Measurements from ENCODE around the gene CETN2. TPM values are rescaled to one million over a fixed set of nuclear protein-coding genes. Genes with fewer than 3 reads are reported as not detected.

CETN2 gene
- total and polyA plus RNA-seq, 2 donors = 25.3 to 37.4 TPM

GRCh38 chrX:152866386-152866785 is 35.8 kb upstream of the CETN2 start:
- no peaks in the 10 kb centered on the region for H3K9me3 ChIP-seq (ENCODE audit: control insufficient read depth in 2 of 2, insufficient read depth in 1 of 2, low read length in 1 of 2)
- no peak overlapping the region for H3K27ac ChIP-seq (ENCODE audit: low read depth in 1 of 2, low read length in 1 of 2)
- DNase-seq (ENCODE audit: low read depth in 6 of 9, low spot score in 9 of 9) = no peak
- H3K36me3 ChIP-seq (ENCODE audit: control insufficient read depth in 2 of 2, insufficient read depth in 2 of 2, low read length in 1 of 2) = peaks cover 6 to 25% of the 10 kb centered on the region in 2 donors
- H3K4me3 ChIP-seq (ENCODE audit: low read length in 2 of 2) = no peak overlapping the region
- H3K4me1 ChIP-seq (ENCODE audit: control insufficient read depth in 2 of 2, insufficient read depth in 2 of 2, low read length in 2 of 2) = no peaks in the 10 kb centered on the region
- WGBS = over 99% methylated on average over 5 of the region's 5 CpGs
- H3K27me3 ChIP-seq (ENCODE audit: control insufficient read depth in 2 of 2, insufficient read depth in 1 of 2, low read length in 1 of 2) = no peaks in the 10 kb centered on the region

- Histone ChIP-seq H3K4me1 (ENCODE audit: control insufficient read depth in 2 of 2, insufficient read depth in 2 of 2, low read length in 2 of 2) (no peaks in the 10 kb centered on the region), H3K9me3 (ENCODE audit: control insufficient read depth in 2 of 2, insufficient read depth in 1 of 2, low read length in 1 of 2) (no peaks in the 10 kb centered on the region), H3K27ac (ENCODE audit: low read depth in 1 of 2, low read length in 1 of 2) (no peak overlapping the region), H3K27me3 (ENCODE audit: control insufficient read depth in 2 of 2, insufficient read depth in 1 of 2, low read length in 1 of 2) (no peaks in the 10 kb centered on the region), H3K4me3 (ENCODE audit: low read length in 2 of 2) (no peak overlapping the region), H3K36me3 (ENCODE audit: control insufficient read depth in 2 of 2, insufficient read depth in 2 of 2, low read length in 1 of 2) (peaks cover 6 to 27% of the 10 kb centered on the region in 2 donors)
- 97% methylated on average over 17 of the region's 17 CpGs for WGBS
- no peak for DNase-seq (ENCODE audit: low read depth in 6 of 9, low spot score in 9 of 9)
Observed at GRCh38 chrX:152865232-152865920, 34.8 kb upstream of the CETN2 start.

DNA sequence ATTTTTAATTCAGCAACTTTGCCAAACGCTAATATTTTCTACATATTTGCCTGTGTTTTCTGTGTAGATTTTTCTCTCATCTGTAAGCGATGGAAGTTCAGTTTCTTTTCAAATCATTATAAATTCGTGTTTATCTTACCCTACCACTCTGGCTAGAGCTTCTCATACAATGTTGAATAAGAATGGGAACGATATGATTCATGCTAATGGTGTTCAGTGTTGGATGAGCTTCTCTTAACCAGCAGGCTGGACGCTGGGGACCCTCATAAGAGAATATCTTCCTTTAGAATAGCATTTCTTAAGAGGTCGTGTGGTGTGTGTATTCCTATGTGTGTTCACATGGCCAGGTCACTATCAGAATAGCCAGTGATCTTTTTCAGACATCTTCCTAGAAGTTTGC is 31.3 kb upstream of the CETN2 start:
- Histone ChIP-seq H3K36me3 (ENCODE audit: control insufficient read depth in 2 of 2, insufficient read depth in 2 of 2, low read length in 1 of 2) (peaks cover 12 to 13% of the 10 kb centered on the region in 2 donors), H3K27ac (ENCODE audit: low read depth in 1 of 2, low read length in 1 of 2) (no peak overlapping the region), H3K27me3 (ENCODE audit: control insufficient read depth in 2 of 2, insufficient read depth in 1 of 2, low read length in 1 of 2) (no peaks in the 10 kb centered on the region), H3K4me1 (ENCODE audit: control insufficient read depth in 2 of 2, insufficient read depth in 2 of 2, low read length in 2 of 2) (no peaks in the 10 kb centered on the region), H3K9me3 (ENCODE audit: control insufficient read depth in 2 of 2, insufficient read depth in 1 of 2, low read length in 1 of 2) (no peaks in the 10 kb centered on the region), H3K4me3 (ENCODE audit: low read length in 2 of 2) (no peak overlapping the region)
- WGBS = 99% methylated on average over 6 of the region's 6 CpGs
- no peak for DNase-seq (ENCODE audit: low read depth in 6 of 9, low spot score in 9 of 9)

DNA sequence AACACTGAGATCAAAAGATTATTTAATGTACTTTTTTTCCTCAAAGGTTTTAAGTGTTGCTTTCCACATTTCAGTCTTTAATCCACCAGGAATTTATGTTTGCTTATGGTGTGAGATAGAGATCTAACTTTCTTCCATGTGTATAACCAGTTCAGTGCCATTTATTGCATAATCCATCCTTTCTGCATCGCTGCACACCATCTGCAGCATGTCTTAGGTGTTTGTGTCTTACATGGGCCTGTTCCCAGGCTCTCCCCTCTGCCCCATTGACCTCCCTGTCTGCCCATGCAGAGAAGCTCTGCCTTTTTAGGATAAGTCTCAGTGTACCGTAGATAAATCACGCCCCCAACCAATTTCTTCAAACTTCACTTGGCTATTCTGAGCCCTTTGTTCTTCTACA is 30.6 kb upstream of the CETN2 start:
- no peaks in the 10 kb centered on the region for H3K4me1 ChIP-seq (ENCODE audit: control insufficient read depth in 2 of 2, insufficient read depth in 2 of 2, low read length in 2 of 2)
- H3K9me3 ChIP-seq (ENCODE audit: control insufficient read depth in 2 of 2, insufficient read depth in 1 of 2, low read length in 1 of 2) = no peaks in the 10 kb centered on the region
- peaks cover 12% of the 10 kb centered on the region in 2 donors for H3K36me3 ChIP-seq (ENCODE audit: control insufficient read depth in 2 of 2, insufficient read depth in 2 of 2, low read length in 1 of 2)
- no peaks in the 10 kb centered on the region for H3K27me3 ChIP-seq (ENCODE audit: control insufficient read depth in 2 of 2, insufficient read depth in 1 of 2, low read length in 1 of 2)
- WGBS = 99% methylated on average over 3 of the region's 3 CpGs
- no peak overlapping the region for H3K4me3 ChIP-seq (ENCODE audit: low read length in 2 of 2)
- no peak for DNase-seq (ENCODE audit: low read depth in 6 of 9, low spot score in 9 of 9)
- H3K27ac ChIP-seq (ENCODE audit: low read depth in 1 of 2, low read length in 1 of 2) = no peak overlapping the region

GRCh38 chrX:152853986-152854385 is 23.4 kb upstream of the CETN2 start:
- no peaks in the 10 kb centered on the region for H3K9me3 ChIP-seq (ENCODE audit: control insufficient read depth in 2 of 2, insufficient read depth in 1 of 2, low read length in 1 of 2)
- H3K4me1 ChIP-seq (ENCODE audit: control insufficient read depth in 2 of 2, insufficient read depth in 2 of 2, low read length in 2 of 2) = no peaks in the 10 kb centered on the region
- WGBS = 97% methylated on average over 7 of the region's 7 CpGs
- no peaks in the 10 kb centered on the region for H3K27me3 ChIP-seq (ENCODE audit: control insufficient read depth in 2 of 2, insufficient read depth in 1 of 2, low read length in 1 of 2)
- no peak overlapping the region for H3K27ac ChIP-seq (ENCODE audit: low read depth in 1 of 2, low read length in 1 of 2)
- no peak overlapping the region for H3K4me3 ChIP-seq (ENCODE audit: low read length in 2 of 2)
- H3K36me3 ChIP-seq (ENCODE audit: control insufficient read depth in 2 of 2, insufficient read depth in 2 of 2, low read length in 1 of 2) = peaks cover 7 to 12% of the 10 kb centered on the region in 2 donors
- no peak for DNase-seq (ENCODE audit: low read depth in 6 of 9, low spot score in 9 of 9)

GRCh38 chrX:152850465-152850864 is 19.9 kb upstream of the CETN2 start:
- H3K27me3 ChIP-seq (ENCODE audit: control insufficient read depth in 2 of 2, insufficient read depth in 1 of 2, low read length in 1 of 2) = no peaks in the 10 kb centered on the region
- DNase-seq (ENCODE audit: low read depth in 6 of 9, low spot score in 9 of 9) = no peak
- peaks cover 4 to 8% of the 10 kb centered on the region in 2 donors for H3K36me3 ChIP-seq (ENCODE audit: control insufficient read depth in 2 of 2, insufficient read depth in 2 of 2, low read length in 1 of 2)
- no peak overlapping the region for H3K4me3 ChIP-seq (ENCODE audit: low read length in 2 of 2)
- 87% methylated on average over 2 of the region's 2 CpGs for WGBS
- no peak overlapping the region for H3K27ac ChIP-seq (ENCODE audit: low read depth in 1 of 2, low read length in 1 of 2)
- no peaks in the 10 kb centered on the region for H3K4me1 ChIP-seq (ENCODE audit: control insufficient read depth in 2 of 2, insufficient read depth in 2 of 2, low read length in 2 of 2)
- H3K9me3 ChIP-seq (ENCODE audit: control insufficient read depth in 2 of 2, insufficient read depth in 1 of 2, low read length in 1 of 2) = no peaks in the 10 kb centered on the region

DNA sequence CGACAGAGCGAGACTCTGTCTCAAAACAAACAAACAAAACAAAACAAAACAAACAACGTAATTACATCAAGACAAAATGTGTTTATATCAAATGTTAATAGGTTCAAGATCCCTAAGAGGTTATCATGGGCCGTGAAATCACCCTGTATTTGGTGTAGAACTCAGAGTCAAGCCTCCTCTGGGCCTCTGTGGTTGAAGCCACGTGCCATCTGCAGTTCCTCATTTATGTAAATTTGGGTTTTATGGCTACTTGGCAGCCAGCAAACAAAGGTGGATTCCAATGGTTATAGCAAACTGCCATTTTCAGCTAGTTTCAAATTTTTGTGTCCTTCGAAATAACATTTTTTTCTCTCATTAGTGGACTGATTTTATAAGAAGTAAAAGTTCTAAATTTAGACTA is 16.7 kb upstream of the CETN2 start:
- 69% methylated on average over 6 of the region's 6 CpGs for WGBS
- no peak for DNase-seq (ENCODE audit: low read depth in 6 of 9, low spot score in 9 of 9)
- no peak overlapping the region for H3K4me3 ChIP-seq (ENCODE audit: low read length in 2 of 2)
- no peaks in the 10 kb centered on the region for H3K9me3 ChIP-seq (ENCODE audit: control insufficient read depth in 2 of 2, insufficient read depth in 1 of 2, low read length in 1 of 2)
- no peaks in the 10 kb centered on the region for H3K27me3 ChIP-seq (ENCODE audit: control insufficient read depth in 2 of 2, insufficient read depth in 1 of 2, low read length in 1 of 2)
- peaks cover 0 to 8% of the 10 kb centered on the region in 2 donors for H3K36me3 ChIP-seq (ENCODE audit: control insufficient read depth in 2 of 2, insufficient read depth in 2 of 2, low read length in 1 of 2)
- no peak overlapping the region for H3K27ac ChIP-seq (ENCODE audit: low read depth in 1 of 2, low read length in 1 of 2)
- H3K4me1 ChIP-seq (ENCODE audit: control insufficient read depth in 2 of 2, insufficient read depth in 2 of 2, low read length in 2 of 2) = no peaks in the 10 kb centered on the region

DNA sequence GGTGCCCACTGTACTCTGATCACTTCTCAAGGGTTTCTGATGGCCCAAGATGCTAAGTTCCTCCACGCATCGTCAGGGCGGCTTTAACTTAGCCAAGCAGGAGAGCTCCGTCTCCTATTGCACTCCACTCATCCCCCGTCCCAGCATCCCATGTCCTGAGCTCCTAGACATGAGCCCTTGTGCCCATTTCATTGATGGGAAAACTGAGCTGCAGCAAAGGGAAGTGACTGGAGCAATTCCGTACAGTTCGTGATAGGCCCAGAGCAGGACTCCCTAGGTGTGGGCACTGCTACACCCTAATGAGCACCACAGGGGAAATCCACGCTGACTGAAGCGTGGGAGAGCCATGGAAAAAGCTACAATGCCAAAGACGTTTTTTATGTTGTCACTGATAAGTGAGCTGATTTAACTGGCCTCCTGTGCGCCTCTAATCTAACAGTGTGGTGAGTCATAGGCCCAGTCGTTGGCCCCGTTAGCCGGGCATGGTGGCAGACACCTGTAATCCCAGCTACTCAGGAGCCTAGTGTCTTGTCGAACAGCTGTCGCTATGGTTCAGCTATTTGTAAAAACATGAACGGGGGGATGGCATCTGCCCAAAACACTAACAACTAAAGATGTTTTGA is 15.2 kb upstream of the CETN2 start:
- H3K4me1 ChIP-seq (ENCODE audit: control insufficient read depth in 2 of 2, insufficient read depth in 2 of 2, low read length in 2 of 2) = no peaks in the 10 kb centered on the region
- no peak overlapping the region for H3K4me3 ChIP-seq (ENCODE audit: low read length in 2 of 2)
- H3K27me3 ChIP-seq (ENCODE audit: control insufficient read depth in 2 of 2, insufficient read depth in 1 of 2, low read length in 1 of 2) = no peaks in the 10 kb centered on the region
- peaks cover 0 to 8% of the 10 kb centered on the region in 2 donors for H3K36me3 ChIP-seq (ENCODE audit: control insufficient read depth in 2 of 2, insufficient read depth in 2 of 2, low read length in 1 of 2)
- no peaks in the 10 kb centered on the region for H3K9me3 ChIP-seq (ENCODE audit: control insufficient read depth in 2 of 2, insufficient read depth in 1 of 2, low read length in 1 of 2)
- no peak overlapping the region for H3K27ac ChIP-seq (ENCODE audit: low read depth in 1 of 2, low read length in 1 of 2)
- no peak for DNase-seq (ENCODE audit: low read depth in 6 of 9, low spot score in 9 of 9)
- WGBS = 98% methylated on average over 17 of the region's 17 CpGs

DNA sequence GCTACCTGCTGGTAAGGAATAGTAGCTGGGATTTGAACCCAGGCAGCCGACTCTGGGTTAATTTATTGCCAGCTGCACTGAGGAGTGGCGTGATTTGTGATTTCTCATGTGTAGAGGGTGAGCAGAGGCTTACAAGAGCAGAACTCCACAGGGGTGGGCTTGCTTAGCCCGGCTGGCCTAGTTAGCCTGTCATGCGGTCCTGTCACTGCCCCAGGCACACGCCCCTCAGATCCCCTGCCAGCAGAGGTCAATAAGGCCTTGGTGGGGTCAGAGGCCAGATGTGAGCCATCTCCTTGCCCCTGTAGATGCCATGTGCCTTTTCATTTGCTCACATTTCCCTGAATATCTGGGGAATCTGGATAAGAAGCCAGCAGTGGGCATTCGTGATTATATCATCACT is 13.7 kb upstream of the CETN2 start:
- H3K36me3 ChIP-seq (ENCODE audit: control insufficient read depth in 2 of 2, insufficient read depth in 2 of 2, low read length in 1 of 2) = peaks cover 0 to 2% of the 10 kb centered on the region in 2 donors
- WGBS = 96% methylated on average over 6 of the region's 6 CpGs
- no peaks in the 10 kb centered on the region for H3K4me1 ChIP-seq (ENCODE audit: control insufficient read depth in 2 of 2, insufficient read depth in 2 of 2, low read length in 2 of 2)
- H3K27me3 ChIP-seq (ENCODE audit: control insufficient read depth in 2 of 2, insufficient read depth in 1 of 2, low read length in 1 of 2) = no peaks in the 10 kb centered on the region
- H3K4me3 ChIP-seq (ENCODE audit: low read length in 2 of 2) = no peak overlapping the region
- no peak for DNase-seq (ENCODE audit: low read depth in 6 of 9, low spot score in 9 of 9)
- no peak overlapping the region for H3K27ac ChIP-seq (ENCODE audit: low read depth in 1 of 2, low read length in 1 of 2)
- H3K9me3 ChIP-seq (ENCODE audit: control insufficient read depth in 2 of 2, insufficient read depth in 1 of 2, low read length in 1 of 2) = no peaks in the 10 kb centered on the region
